Activated CD8-positive, alpha-beta memory T cell treated with anti-CD3 and anti-CD28 coated beads for 48 hours (primary cell): ENCODE data around the gene WDR46.
"Not testable (repeated sequence)": the region's sequence is repeated elsewhere in the genome, so short reads cannot be mapped to it uniquely, and the experiment has no call there.

ENCODE experiments used
- DNase-seq, 3 experiments: peaks; one replicate each; pipeline ENCODE4 v3.0.0-alpha.2; 2020; ENCODE audit warnings: low read depth in 2 of 3, low spot score in 2 of 3

Gene WDR46

GRCh38 chr6:33271468-33272274 lies 17.4 kb downstream of the WDR46 start, which contains the start of the genes RPS18 and VPS52:
Gene RPS18, plus strand, starts transcription at chr6:33272075. Its CDS starts 45 bp downstream, at chr6:33272120.
Gene VPS52, minus strand, starts transcription at chr6:33271876. Its CDS starts 201 bp downstream, at chr6:33271675.
- DNase-seq: peak; percentile 73 to 81 (median 80)

- no peak for DNase-seq
Measured at GRCh38 chr6:33271117-33271467, 17.9 kb downstream of the WDR46 start.

GRCh38 chr6:33264015-33264414 lies 25.0 kb downstream of the WDR46 start:
- no peak for DNase-seq

- not testable (repeated sequence) for DNase-seq
Measured at GRCh38 chr6:33262490-33262889, 26.5 kb downstream of the WDR46 start.

DNA sequence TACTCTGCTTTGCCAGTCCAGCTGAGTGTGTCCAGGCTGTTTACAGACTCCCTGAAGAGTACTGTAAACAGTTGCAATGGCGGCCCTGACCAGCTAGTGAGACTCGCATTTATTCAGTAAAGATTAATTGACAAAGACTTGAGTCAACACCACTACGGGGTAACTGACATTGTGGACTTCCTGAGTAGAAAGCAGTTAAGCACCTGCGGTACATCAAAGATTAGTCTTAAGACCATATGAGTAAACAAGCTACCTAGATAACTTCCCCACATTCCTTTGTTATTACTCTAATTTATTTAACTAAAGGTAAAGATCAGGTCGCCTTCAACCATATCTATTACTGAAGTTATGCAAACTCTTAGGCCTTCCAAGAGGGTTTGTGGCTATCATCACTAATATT lies 30.0 kb downstream of the WDR46 start:
- DNase-seq: no peak

- no peak for DNase-seq
Measured at GRCh38 chr6:33254591-33254990, 34.4 kb downstream of the WDR46 start.

GRCh38 chr6:33252759-33253158 lies 36.3 kb downstream of the WDR46 start:
- no peak for DNase-seq

DNA sequence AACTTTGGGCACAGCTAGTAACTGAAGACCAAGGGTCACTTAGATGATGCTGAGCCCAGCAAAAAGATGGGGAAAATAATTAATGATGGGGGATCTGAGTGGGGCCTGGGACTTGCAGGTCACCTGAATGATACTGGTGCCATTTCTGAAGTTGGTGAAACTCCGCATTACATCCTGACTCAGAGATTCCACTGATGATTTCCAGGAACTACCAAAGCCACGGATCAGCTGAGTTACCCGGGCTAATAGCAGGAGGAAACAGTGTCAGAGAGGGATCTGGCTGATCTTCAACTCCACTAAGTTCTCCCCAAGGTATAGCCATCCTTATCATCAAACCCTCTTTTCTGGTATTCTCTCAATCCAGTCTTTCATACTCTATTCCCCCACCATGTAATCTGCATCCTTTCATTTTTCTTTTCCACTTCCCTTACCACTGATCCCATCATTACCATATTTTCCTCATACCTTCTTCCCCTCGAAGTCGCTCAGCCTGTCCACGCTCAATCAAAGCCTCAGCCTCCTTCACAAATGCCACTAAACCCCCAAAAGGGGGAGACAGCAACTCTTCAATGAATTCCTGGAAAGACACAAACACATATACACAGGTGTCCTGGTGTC lies 37.5 kb downstream of the WDR46 start:
- DNase-seq: no peak

GRCh38 chr6:33250731-33251130 lies 38.3 kb downstream of the WDR46 start:
- DNase-seq: no peak

DNA sequence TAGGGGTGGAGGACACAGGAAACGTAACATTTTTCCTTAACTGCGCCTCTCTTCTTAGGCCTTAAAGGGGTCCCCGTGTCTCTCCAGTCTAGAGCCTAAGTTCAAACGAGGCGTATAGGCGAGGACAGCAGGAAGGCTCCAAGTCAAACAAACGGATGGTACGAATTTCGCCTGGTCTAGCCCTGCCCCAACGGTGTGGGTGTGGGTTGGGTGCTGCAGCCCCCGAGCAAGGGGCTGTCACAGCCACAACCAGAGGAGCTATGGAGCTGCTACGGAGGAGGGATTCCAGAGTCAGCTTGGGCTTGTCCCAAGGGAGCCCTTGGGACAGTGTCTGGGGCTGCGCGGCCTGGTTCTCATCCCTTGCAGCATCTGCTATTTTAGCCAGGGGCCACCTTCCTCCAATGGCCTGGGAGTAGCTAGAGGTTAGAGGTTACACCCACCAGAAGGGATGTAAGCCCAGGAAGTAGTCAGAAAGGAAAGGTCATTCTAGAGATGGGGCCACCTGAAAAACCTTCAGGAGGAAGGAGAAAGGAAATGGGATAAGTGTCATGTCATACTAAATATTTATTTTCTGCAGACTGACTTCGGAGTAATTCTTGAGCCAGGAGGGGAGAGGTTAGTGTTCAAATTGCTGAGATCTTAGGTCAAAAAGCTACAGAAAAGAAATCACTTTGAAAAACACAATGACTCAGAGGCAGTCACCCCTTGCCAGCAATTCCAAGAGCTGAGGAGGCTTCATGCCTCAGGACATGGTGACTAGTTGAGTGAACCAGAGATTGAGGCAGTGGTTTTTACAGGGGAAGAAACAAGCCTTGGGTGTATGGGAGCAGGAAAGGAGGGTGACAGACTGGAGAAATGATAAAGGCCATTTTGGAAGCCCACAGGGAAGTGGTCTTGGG lies 39.1 kb downstream of the WDR46 start:
- DNase-seq: no peak

DNA sequence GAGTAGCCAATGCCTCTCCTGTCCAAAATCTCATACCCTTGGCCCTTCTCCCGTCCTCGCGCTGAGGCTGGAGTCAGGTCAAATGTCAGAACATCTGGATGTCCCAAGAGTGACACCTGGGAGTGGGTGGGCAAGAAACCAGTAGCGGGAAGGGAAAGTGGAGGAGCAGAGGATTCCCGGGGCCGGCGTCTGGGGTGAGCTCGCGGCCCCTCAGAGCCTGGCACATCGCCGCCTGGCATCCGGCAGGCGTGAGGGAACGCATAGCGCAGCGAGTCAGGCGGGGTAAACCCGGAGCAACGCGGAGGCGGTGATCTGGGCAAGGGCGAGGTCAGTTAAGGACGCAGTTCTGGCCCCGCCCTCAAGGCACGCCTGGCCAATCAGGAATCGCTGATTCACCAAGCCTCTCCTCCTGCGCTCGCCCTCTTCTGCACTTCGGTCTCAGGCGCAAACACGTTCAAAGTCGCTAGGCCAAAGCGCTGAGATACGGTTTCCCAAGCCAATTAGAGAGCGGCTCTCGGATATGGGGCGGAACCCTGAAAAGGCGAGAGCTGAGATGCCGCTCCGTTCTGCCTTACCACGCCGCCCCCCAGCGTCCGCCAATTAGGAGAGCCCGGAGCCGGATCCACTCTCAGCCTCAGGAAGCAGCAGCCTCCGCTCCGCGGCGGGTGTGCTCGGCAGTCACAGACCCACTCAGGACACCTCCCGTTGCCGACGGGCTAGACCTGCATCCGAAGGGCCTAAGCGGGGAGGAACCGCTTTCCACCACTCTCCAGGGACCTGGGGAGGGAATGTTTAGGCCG lies 39.9 kb downstream of the WDR46 start:
- peak; percentile 80 to 95 (median 86) for DNase-seq

DNA sequence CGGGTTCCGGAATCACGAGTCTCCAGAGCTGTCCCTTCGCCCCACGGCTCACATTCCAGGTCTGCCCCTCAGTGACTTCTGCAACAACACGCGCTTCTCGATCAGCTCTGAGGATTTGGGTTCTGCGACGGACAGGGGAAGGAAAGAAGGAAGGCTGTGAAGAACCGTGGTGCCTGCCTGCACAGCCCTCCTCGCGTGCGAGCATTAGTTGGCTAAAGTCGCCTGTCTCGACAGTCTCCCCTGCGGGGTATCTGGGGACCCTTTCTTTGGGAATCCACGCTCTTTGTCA lies 40.5 kb downstream of the WDR46 start:
- peak in 1 of 3 experiments; percentile 29 for DNase-seq

DNA sequence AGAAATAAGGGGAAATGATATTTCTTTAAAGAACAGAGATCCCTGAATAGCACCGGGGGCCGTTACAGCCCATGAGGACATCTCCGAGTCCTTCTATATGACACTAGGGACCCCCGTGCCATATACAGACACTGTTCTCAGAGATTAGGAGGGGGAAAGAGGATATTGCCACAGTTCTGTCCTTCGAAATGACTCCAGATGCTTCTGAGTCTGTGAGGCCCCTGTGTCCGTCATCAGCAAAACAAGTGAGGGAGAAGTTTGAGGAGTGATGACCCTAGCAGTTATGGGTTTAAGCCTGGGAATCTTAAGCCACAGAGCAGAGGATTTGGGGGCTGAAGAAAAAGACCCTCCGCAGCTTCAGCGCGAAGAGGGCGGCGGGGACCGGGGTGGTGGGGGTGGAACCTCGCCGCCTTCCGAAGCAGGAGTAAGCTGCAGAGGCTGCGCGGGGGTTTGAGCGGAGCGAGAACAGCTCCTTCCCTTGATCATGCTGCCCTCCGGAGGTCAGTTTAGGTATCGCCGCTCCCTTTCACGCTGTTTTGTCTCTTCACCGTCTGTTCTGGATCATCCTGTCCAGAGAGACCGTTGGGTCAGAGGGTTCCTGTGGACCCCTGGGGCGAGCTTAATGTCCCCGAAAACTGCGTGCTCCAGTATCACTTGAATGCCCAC lies 40.9 kb downstream of the WDR46 start:
- DNase-seq: peak; percentile 77 to 91 (median 90)

- no peak for DNase-seq
Measured at GRCh38 chr6:33243476-33243875, 45.6 kb downstream of the WDR46 start.

GRCh38 chr6:33241968-33242367 lies 47.1 kb downstream of the WDR46 start:
- no peak for DNase-seq

GRCh38 chr6:33237741-33238140 lies 51.3 kb downstream of the WDR46 start:
- no peak for DNase-seq

DNA sequence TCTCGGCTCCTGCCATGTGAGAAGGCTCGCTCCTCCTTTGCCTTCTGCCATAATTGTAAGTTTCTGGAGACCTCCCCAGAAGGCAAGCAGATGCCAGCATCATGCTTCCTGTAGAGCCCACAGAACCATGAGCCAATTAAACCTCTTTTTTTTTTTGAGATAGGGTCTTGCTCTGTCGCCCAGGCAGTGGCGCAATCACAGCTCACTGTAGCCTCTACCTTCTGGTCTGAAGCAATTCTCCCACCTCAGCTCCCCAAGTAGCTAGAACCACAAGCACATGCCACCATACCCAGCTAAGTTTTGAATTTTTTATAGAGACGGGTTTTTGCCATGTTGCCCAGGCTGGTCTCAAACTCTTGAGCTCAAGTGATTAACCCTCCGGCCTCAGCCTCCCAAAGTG lies 52.2 kb downstream of the WDR46 start:
- DNase-seq: no peak

DNA sequence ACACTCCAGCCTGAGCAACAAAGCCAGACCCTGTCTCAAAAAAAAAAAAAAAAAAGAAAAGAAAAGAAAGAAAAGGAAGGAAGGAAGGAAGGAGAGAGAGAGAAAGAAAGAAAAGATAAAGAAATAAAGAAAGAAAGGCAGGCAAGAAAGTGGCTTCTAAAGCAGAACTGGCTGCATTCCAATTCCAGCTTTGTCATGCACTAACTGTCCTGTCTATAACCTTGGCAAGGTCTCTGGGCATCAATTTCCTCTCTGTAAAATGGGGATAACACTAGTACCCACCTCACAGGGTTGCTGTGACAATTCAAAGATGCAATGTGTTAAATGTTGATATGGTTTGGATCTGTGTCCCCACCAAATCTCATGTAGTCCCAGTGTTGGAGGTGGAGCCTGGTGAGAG lies 52.7 kb downstream of the WDR46 start:
- no peak for DNase-seq

GRCh38 chr6:33235221-33235634 lies 53.8 kb downstream of the WDR46 start:
- no peak for DNase-seq
